Measurements from ENCODE around the gene GPR18. TPM values are rescaled to one million over a fixed set of nuclear protein-coding genes. Genes with fewer than 3 reads are reported as not detected.

The GPR18 gene
- total RNA-seq, 2 experiments from 2014 or later: 10.9 to 13.7 TPM

- H3K9me3 ChIP-seq (ENCODE audit: low read length): no peaks in the 10 kb centered on the region
- DNase-seq (ENCODE audit: low spot score): peak; percentile 43
- H3K79me2 ChIP-seq (ENCODE audit: insufficient read depth, low read depth, low read length): peaks cover 70% of the 10 kb centered on the region
- intact Hi-C loops (cut with micrococcal nuclease; ENCODE audit: unreplicated experiment): loop anchor here (1.0 to 10.0 kb wide), 2 partner anchors 55 to 248 kb away; partner anchors contain the start of gene TM9SF2
- H3K27ac ChIP-seq (ENCODE audit: low read depth, low read length, poor library complexity, severe bottlenecking): peak overlapping the region; percentile 97
- H3K36me3 ChIP-seq (ENCODE audit: insufficient read depth, low read length): peaks cover 47% of the 10 kb centered on the region
- H3K4me2 ChIP-seq (ENCODE audit: low read length): peak overlapping the region; percentile 81
- ChIA-PET CTCF (ENCODE audit: unreplicated experiment) (no interaction called here), POLR2A (interaction anchor here (0.6 to 4.1 kb wide), 10 partner anchors 11 to 169 kb away, joined by 4 to 51 read pairs (median 5); partner anchors contain the start of gene UBAC2)
- peak overlapping the region; percentile 76 for H3K4me3 ChIP-seq (ENCODE audit: low read depth, low read length, poor library complexity, severe bottlenecking)
- H2AFZ ChIP-seq (ENCODE audit: low read length): no peak overlapping the region
- 0 out of 2 replicates have a peak, but pooled peaks cover 4% of the 10 kb centered on the region for H4K20me1 ChIP-seq (ENCODE audit: insufficient read depth, low read length)
- no peaks in the 10 kb centered on the region for H3K9me2 ChIP-seq (ENCODE audit: insufficient read depth, low read length)
- TF ChIP-seq EZH2phosphoT487 (IDR thresholded peaks at IDR 0.05; ENCODE audit: borderline replicate concordance, low read depth, low read length): no peak
- TF ChIP-seq CTCF (conservative IDR thresholded peaks at IDR 0.05; ENCODE audit: low read length): no peak
- no TSS peak for BruUV-seq (replicated peaks)
- H3K4me1 ChIP-seq (ENCODE audit: insufficient read depth, low read length, poor library complexity, severe bottlenecking): peaks cover 48% of the 10 kb centered on the region
Observed at GRCh38 chr13:99256709-99257108, 1.5 kb downstream of the GPR18 start.

- no peaks in the 10 kb centered on the region for H3K9me3 ChIP-seq (ENCODE audit: low read length)
- ChIA-PET POLR2A (interaction anchor here (0.6 to 4.1 kb wide), 9 partner anchors 10 to 169 kb away, joined by 3 to 51 read pairs (median 5); partner anchors contain the start of gene UBAC2), CTCF (ENCODE audit: unreplicated experiment) (interaction anchor here (1.0 kb wide), 1 partner anchor 164 kb away, joined by 3 read pairs; no protein-coding TSS in a partner anchor)
- no peak for TF ChIP-seq EZH2phosphoT487 (IDR thresholded peaks at IDR 0.05; ENCODE audit: borderline replicate concordance, low read depth, low read length)
- no peak for TF ChIP-seq CTCF (conservative IDR thresholded peaks at IDR 0.05; ENCODE audit: low read length)
- H3K4me1 ChIP-seq (ENCODE audit: insufficient read depth, low read length, poor library complexity, severe bottlenecking): peaks cover 44% of the 10 kb centered on the region
- no TSS peak for BruUV-seq (replicated peaks)
- H3K36me3 ChIP-seq (ENCODE audit: insufficient read depth, low read length): peaks cover 50% of the 10 kb centered on the region
- peak; percentile 64 for DNase-seq (ENCODE audit: low spot score)
- 0 out of 2 replicates have a peak, but pooled peaks cover 4% of the 10 kb centered on the region for H4K20me1 ChIP-seq (ENCODE audit: insufficient read depth, low read length)
- H3K4me3 ChIP-seq (ENCODE audit: low read depth, low read length, poor library complexity, severe bottlenecking): peak overlapping the region; percentile 76
- no peak overlapping the region for H2AFZ ChIP-seq (ENCODE audit: low read length)
- H3K4me2 ChIP-seq (ENCODE audit: low read length): peak overlapping the region; percentile 81
- H3K27ac ChIP-seq (ENCODE audit: low read depth, low read length, poor library complexity, severe bottlenecking): peak overlapping the region; percentile 97
- peaks cover 70% of the 10 kb centered on the region for H3K79me2 ChIP-seq (ENCODE audit: insufficient read depth, low read depth, low read length)
- no peaks in the 10 kb centered on the region for H3K9me2 ChIP-seq (ENCODE audit: insufficient read depth, low read length)
- intact Hi-C loops (cut with micrococcal nuclease; ENCODE audit: unreplicated experiment): loop anchor here (1.0 to 10.0 kb wide), 2 partner anchors 55 to 249 kb away; partner anchors contain the start of gene TM9SF2
Observed at GRCh38 chr13:99256283-99256682, 1.9 kb downstream of the GPR18 start.

- Histone ChIP-seq H3K36me3 (ENCODE audit: insufficient read depth, low read length) (peaks cover 47% of the 10 kb centered on the region), H3K4me2 (ENCODE audit: low read length) (peak overlapping the region; percentile 81), H3K27ac (ENCODE audit: low read depth, low read length, poor library complexity, severe bottlenecking) (peak overlapping the region; percentile 97), H3K4me1 (ENCODE audit: insufficient read depth, low read length, poor library complexity, severe bottlenecking) (peaks cover 33% of the 10 kb centered on the region), H3K79me2 (ENCODE audit: insufficient read depth, low read depth, low read length) (peaks cover 65% of the 10 kb centered on the region), H2AFZ (ENCODE audit: low read length) (no peak overlapping the region), H3K9me2 (ENCODE audit: insufficient read depth, low read length) (no peaks in the 10 kb centered on the region), H3K9me3 (ENCODE audit: low read length) (no peaks in the 10 kb centered on the region), H3K4me3 (ENCODE audit: low read depth, low read length, poor library complexity, severe bottlenecking) (peak overlapping the region; percentile 76), H4K20me1 (ENCODE audit: insufficient read depth, low read length) (0 out of 2 replicates have a peak, but pooled peaks cover 4% of the 10 kb centered on the region)
- ChIA-PET POLR2A (interaction anchor here (0.6 to 4.1 kb wide), 7 partner anchors 22 to 55 kb away, joined by 3 to 51 read pairs (median 5); partner anchors contain the start of gene UBAC2), CTCF (ENCODE audit: unreplicated experiment) (interaction anchor here (1.0 kb wide), 1 partner anchor 165 kb away, joined by 3 read pairs; no protein-coding TSS in a partner anchor)
- TF ChIP-seq EZH2phosphoT487 (IDR thresholded peaks at IDR 0.05; ENCODE audit: borderline replicate concordance, low read depth, low read length): no peak
- no peak for DNase-seq (ENCODE audit: low spot score)
- BruUV-seq (replicated peaks): no TSS peak
- intact Hi-C loops (cut with micrococcal nuclease; ENCODE audit: unreplicated experiment): loop anchor here (2.0 to 10.0 kb wide), 2 partner anchors 16 to 250 kb away; partner anchors contain the start of gene TM9SF2
Observed at GRCh38 chr13:99255271-99255670, 2.9 kb downstream of the GPR18 start.

Data from OCI-LY7 (cell line).